ENCODE data around the gene OPCML. TPM values are rescaled to one million over a fixed set of nuclear protein-coding genes. Genes with fewer than 3 reads are reported as not detected.

Gene OPCML
- total and polyA plus RNA-seq, 12 donors = under 0.01 to 1.2 (median 0.39) TPM

GRCh38 chr11:133048270-133048669 lies 484.0 kb downstream of the OPCML start:
- no peak for DNase-seq
- intact Hi-C loops (cut with DNase I) = no loop called here
- Histone ChIP-seq H3K27me3 (peaks cover 0 to 71% (median 45%) of the 10 kb centered on the region in 7 donors), H3K4me1 (peaks cover 0 to 12% (median 3%) of the 10 kb centered on the region in 9 donors), H3K9me3 (no peaks in the 10 kb centered on the region), H3K36me3 (no peaks in the 10 kb centered on the region), H3K27ac (no peak overlapping the region), H3K4me3 (no peak overlapping the region)
- 61 to 67% methylated on average over 8 of the region's 8 CpGs for WGBS, 2 donors
- TF ChIP-seq, protein P1, sequence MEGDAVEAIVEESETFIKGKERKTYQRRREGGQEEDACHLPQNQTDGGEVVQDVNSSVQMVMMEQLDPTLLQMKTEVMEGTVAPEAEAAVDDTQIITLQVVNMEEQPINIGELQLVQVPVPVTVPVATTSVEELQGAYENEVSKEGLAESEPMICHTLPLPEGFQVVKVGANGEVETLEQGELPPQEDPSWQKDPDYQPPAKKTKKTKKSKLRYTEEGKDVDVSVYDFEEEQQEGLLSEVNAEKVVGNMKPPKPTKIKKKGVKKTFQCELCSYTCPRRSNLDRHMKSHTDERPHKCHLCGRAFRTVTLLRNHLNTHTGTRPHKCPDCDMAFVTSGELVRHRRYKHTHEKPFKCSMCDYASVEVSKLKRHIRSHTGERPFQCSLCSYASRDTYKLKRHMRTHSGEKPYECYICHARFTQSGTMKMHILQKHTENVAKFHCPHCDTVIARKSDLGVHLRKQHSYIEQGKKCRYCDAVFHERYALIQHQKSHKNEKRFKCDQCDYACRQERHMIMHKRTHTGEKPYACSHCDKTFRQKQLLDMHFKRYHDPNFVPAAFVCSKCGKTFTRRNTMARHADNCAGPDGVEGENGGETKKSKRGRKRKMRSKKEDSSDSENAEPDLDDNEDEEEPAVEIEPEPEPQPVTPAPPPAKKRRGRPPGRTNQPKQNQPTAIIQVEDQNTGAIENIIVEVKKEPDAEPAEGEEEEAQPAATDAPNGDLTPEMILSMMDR (IDR thresholded peaks at IDR 0.05) = no peak
- no peak for ATAC-seq

- no peaks in the 10 kb centered on the region for H3K36me3 ChIP-seq
- TF ChIP-seq, protein P1 (IDR thresholded peaks at IDR 0.05) = no peak
- ATAC-seq = no peak
- 32% methylated on average over 5 of the region's 5 CpGs for WGBS, 2 donors
- intact Hi-C loops (cut with DNase I) = no loop called here
- H3K4me1 ChIP-seq = peaks cover 0 to 7% (median 0%) of the 10 kb centered on the region in 9 donors
- H3K27ac ChIP-seq = no peak overlapping the region
- DNase-seq = no peak
- H3K27me3 ChIP-seq = peaks cover 0 to 74% (median 47%) of the 10 kb centered on the region in 7 donors
- H3K9me3 ChIP-seq = no peaks in the 10 kb centered on the region
- no peak overlapping the region for H3K4me3 ChIP-seq
Measured at GRCh38 chr11:133047771-133048115, 484.6 kb downstream of the OPCML start.

GRCh38 chr11:133047036-133047770 lies 485.1 kb downstream of the OPCML start:
- Histone ChIP-seq H3K4me1 (peaks cover 0 to 2% (median 0%) of the 10 kb centered on the region in 9 donors), H3K4me3 (no peak overlapping the region), H3K27ac (no peak overlapping the region), H3K27me3 (peaks cover 0 to 80% (median 52%) of the 10 kb centered on the region in 7 donors), H3K36me3 (no peaks in the 10 kb centered on the region), H3K9me3 (no peaks in the 10 kb centered on the region)
- intact Hi-C loops (cut with DNase I) = no loop called here
- ATAC-seq (no peak), DNase-seq (no peak)
- TF ChIP-seq, protein P1 (IDR thresholded peaks at IDR 0.05) = no peak
- WGBS, 2 donors = 42 to 45% methylated on average over 15 of the region's 15 CpGs

DNA sequence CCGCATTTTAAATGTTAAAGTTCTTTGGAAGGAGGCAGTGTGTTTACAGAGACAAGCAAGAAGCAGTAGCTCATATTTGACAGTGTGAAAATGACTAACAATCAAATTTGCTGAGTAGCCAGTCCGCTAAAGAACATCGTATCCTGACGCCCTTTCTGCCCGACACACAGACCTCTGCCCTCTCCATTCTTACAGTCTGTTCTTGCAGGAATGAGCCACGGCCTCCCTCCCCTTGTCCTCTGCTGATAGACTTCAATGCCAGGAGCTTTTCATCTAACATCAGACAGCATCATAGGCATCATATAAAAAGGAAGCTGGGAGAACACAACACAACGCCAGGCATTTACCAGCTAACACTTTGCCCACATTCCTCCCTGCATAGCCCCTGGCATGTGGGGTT lies 486.0 kb downstream of the OPCML start:
- no peaks in the 10 kb centered on the region for H3K36me3 ChIP-seq
- H3K4me1 ChIP-seq = no peaks in the 10 kb centered on the region
- no peak overlapping the region for H3K27ac ChIP-seq
- intact Hi-C loops (cut with DNase I) = no loop called here
- no peak overlapping the region for H3K4me3 ChIP-seq
- H3K27me3 ChIP-seq = peaks cover 0 to 89% (median 59%) of the 10 kb centered on the region in 7 donors
- no peaks in the 10 kb centered on the region for H3K9me3 ChIP-seq
- 65 to 71% methylated on average over 7 of the region's 7 CpGs for WGBS, 2 donors
- DNase-seq (no peak), ATAC-seq (no peak)
- TF ChIP-seq, protein P1 (IDR thresholded peaks at IDR 0.05) = no peak
